Neural progenitor cell (in vitro differentiated cells): ENCODE data around the gene CDC42BPG. TPM values are rescaled to one million over a fixed set of nuclear protein-coding genes. Genes with fewer than 3 reads are reported as not detected.
A peak's percentile ranks its signal among the peaks of the same experiment; 100 is the strongest.

ENCODE experiments used
- DNase-seq: peaks from one replicate; pipeline ENCODE4 v3.0.0-alpha.2; 2016; ENCODE audit warnings: low spot score
- H2AFZ ChIP-seq: fragments of 200-600 bp; sonication (generic); replicated peaks from 2 replicates; pipeline ENCODE4 v1.6.1; 2016; ENCODE audit warnings: antibody characterized with exemption
- H3F3A ChIP-seq: fragments of 200-600 bp; sonication (generic); 2 replicates; pipeline ENCODE4 v1.6.1; 2016; ENCODE audit warnings: antibody characterized with exemption, low read depth
- H3K27ac ChIP-seq: fragments of 200-600 bp; sonication (generic); 2 replicates; pipeline ENCODE4 v1.5.1; 2016; ENCODE audit warnings: mild to moderate bottlenecking
- H3K27me3 ChIP-seq: fragments of 200-600 bp; sonication (generic); 2 replicates; pipeline ENCODE4 v1.6.1; 2016; ENCODE audit warnings: mild to moderate bottlenecking, moderate library complexity
- H3K36me3 ChIP-seq: fragments of 200-600 bp; sonication (generic); 2 replicates; pipeline ENCODE4 v1.5.1; 2016
- H3K4me1 ChIP-seq: fragments of 200-600 bp; sonication (generic); 2 replicates; pipeline ENCODE4 v1.6.1; 2016; ENCODE audit warnings: mixed run types
- H3K4me2 ChIP-seq: fragments of 200-600 bp; sonication (generic); 2 replicates; pipeline ENCODE4 v1.6.1; 2016
- H3K4me3 ChIP-seq: fragments of 200-600 bp; sonication (generic); 2 replicates; pipeline ENCODE4 v1.5.1; 2016
- H3K79me2 ChIP-seq: fragments of 200-600 bp; sonication (generic); 2 replicates; pipeline ENCODE4 v1.6.1; 2016; ENCODE audit warnings: low read depth
- H3K9ac ChIP-seq: fragments of 200-600 bp; sonication (generic); 2 replicates; pipeline ENCODE4 v1.6.1; 2016
- H3K9me3 ChIP-seq: fragments of 200-600 bp; sonication (generic); 2 replicates; pipeline ENCODE4 v1.5.1; 2016; ENCODE audit warnings: low read depth
- H4K20me1 ChIP-seq: fragments of 200-600 bp; sonication (generic); 2 replicates; pipeline ENCODE4 v1.6.1; 2016; ENCODE audit warnings: low read depth
- H3K27ac Mint-ChIP-seq: 3 replicates; pipeline ENCODE4 v1.8.0; 2021; ENCODE audit warnings: mixed read lengths
- H3K27me3 Mint-ChIP-seq: 2 replicates; pipeline ENCODE4 v1.8.0; 2022; ENCODE audit warnings: low read depth, mild to moderate bottlenecking, inconsistent platforms, moderate library complexity, mixed read lengths; ENCODE audit not compliant: insufficient read depth
- H3K36me3 Mint-ChIP-seq: 3 replicates; pipeline ENCODE4 v1.8.0; 2021; ENCODE audit warnings: mixed read lengths
- H3K4me1 Mint-ChIP-seq: 3 replicates; pipeline ENCODE4 v1.8.0; 2021; ENCODE audit warnings: mixed read lengths
- H3K4me3 Mint-ChIP-seq: 3 replicates; pipeline ENCODE4 v1.8.0; 2021; ENCODE audit warnings: mild to moderate bottlenecking, moderate library complexity, mixed read lengths
- H3K9me3 Mint-ChIP-seq: 3 replicates; pipeline ENCODE4 v1.8.0; 2020; ENCODE audit warnings: mixed read lengths
- EZH2 ChIP-seq: fragments of 200-600 bp; sonication (generic); IDR thresholded peaks from 2 replicates; pipeline ENCODE4 v1.6.1; 2017; ENCODE audit warnings: antibody characterized with exemption, mild to moderate bottlenecking, moderate library complexity
- EZH2phosphoT487 ChIP-seq: fragments of 200-600 bp; sonication (generic); IDR thresholded peaks from 2 replicates; pipeline ENCODE4 v1.6.1; 2017; ENCODE audit warnings: antibody characterized with exemption
- total RNA-seq: library from RNA; depleted of rRNA; stranded (reverse); fragments of >200 nt; gene quantifications from 2 replicates; pipeline ENCODE4 v1.2.3, GENCODE V29; 2015; ENCODE audit warnings: low replicate concordance
- TF ChIP-seq, protein P1 (sequence below): fragments of 200-600 bp; sonication (generic); IDR thresholded peaks from 2 replicates; pipeline ENCODE4 v1.5.1; 2017; ENCODE audit warnings: antibody characterized with exemption, mild to moderate bottlenecking

CDC42BPG gene
- total RNA-seq, 1 donor from 2014 or later: 0.62 TPM

- TF ChIP-seq, protein P1, sequence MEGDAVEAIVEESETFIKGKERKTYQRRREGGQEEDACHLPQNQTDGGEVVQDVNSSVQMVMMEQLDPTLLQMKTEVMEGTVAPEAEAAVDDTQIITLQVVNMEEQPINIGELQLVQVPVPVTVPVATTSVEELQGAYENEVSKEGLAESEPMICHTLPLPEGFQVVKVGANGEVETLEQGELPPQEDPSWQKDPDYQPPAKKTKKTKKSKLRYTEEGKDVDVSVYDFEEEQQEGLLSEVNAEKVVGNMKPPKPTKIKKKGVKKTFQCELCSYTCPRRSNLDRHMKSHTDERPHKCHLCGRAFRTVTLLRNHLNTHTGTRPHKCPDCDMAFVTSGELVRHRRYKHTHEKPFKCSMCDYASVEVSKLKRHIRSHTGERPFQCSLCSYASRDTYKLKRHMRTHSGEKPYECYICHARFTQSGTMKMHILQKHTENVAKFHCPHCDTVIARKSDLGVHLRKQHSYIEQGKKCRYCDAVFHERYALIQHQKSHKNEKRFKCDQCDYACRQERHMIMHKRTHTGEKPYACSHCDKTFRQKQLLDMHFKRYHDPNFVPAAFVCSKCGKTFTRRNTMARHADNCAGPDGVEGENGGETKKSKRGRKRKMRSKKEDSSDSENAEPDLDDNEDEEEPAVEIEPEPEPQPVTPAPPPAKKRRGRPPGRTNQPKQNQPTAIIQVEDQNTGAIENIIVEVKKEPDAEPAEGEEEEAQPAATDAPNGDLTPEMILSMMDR: peak; percentile 38
- TF ChIP-seq EZH2: no peak
- Histone ChIP-seq H3K9me3 (no peaks in the 10 kb centered on the region), H3F3A (peaks cover 28% of the 10 kb centered on the region), H3K27ac (peak within 1 kb of the TSS; percentile 30), H3K36me3 (no peaks in the 10 kb centered on the region), H3K27me3 (no peaks in the 10 kb centered on the region), H3K4me2 (peak within 1 kb of the TSS; percentile 94), H2AFZ (peak within 1 kb of the TSS; percentile 90), H3K4me1 (no peaks in the 10 kb centered on the region), H3K9ac (no peak within 1 kb of the TSS), H3K4me3 (peak within 1 kb of the TSS; percentile 57), H3K79me2 (peaks cover 2% of the 10 kb centered on the region), H4K20me1 (peaks cover 13% of the 10 kb centered on the region)
- Mint-ChIP-seq H3K4me1 (peaks cover 11% of the 10 kb centered on the region), H3K27ac (peak within 1 kb of the TSS; percentile 90), H3K9me3 (no peaks in the 10 kb centered on the region), H3K36me3 (peaks cover 16% of the 10 kb centered on the region), H3K4me3 (peak within 1 kb of the TSS; percentile 91), H3K27me3 (peaks cover 4% of the 10 kb centered on the region)
- DNase-seq: peak; percentile 97
Observed at GRCh38 chr11:64803158-64803845, 41.2 kb downstream of the CDC42BPG start, which contains the start of gene MAP4K2. TSS of gene MAP4K2 (minus strand) at chr11:64803214. CDS start at chr11:64803149, 65 bp downstream.

- Histone ChIP-seq H3K79me2 (no peaks in the 10 kb centered on the region), H3K4me2 (peak overlapping the region; percentile 94), H3K27ac (no peak overlapping the region), H3K27me3 (no peaks in the 10 kb centered on the region), H3K36me3 (no peaks in the 10 kb centered on the region), H4K20me1 (peaks cover 11% of the 10 kb centered on the region), H3K9me3 (no peaks in the 10 kb centered on the region), H3K4me3 (peak overlapping the region; percentile 57), H2AFZ (peak overlapping the region; percentile 90), H3F3A (peaks cover 28% of the 10 kb centered on the region), H3K9ac (no peak overlapping the region), H3K4me1 (no peaks in the 10 kb centered on the region)
- TF ChIP-seq EZH2phosphoT487: no peak
- TF ChIP-seq EZH2: no peak
- TF ChIP-seq, protein P1: no peak
- H3K27me3 Mint-ChIP-seq: peaks cover 4% of the 10 kb centered on the region
- no peaks in the 10 kb centered on the region for H3K9me3 Mint-ChIP-seq
- H3K36me3 Mint-ChIP-seq: peaks cover 13% of the 10 kb centered on the region
- H3K4me3 Mint-ChIP-seq: peak overlapping the region; percentile 74
- H3K27ac Mint-ChIP-seq: no peak overlapping the region
- DNase-seq: no peak
- peaks cover 8% of the 10 kb centered on the region for H3K4me1 Mint-ChIP-seq
Observed at GRCh38 chr11:64802370-64803157, 41.9 kb downstream of the CDC42BPG start.

- peaks cover 2% of the 10 kb centered on the region for H3K27me3 Mint-ChIP-seq
- Histone ChIP-seq H3K36me3 (no peaks in the 10 kb centered on the region), H3K4me2 (peak overlapping the region; percentile 94), H3K79me2 (no peaks in the 10 kb centered on the region), H3K27me3 (no peaks in the 10 kb centered on the region), H3K9me3 (no peaks in the 10 kb centered on the region), H2AFZ (no peak overlapping the region), H3K4me3 (peak overlapping the region; percentile 57), H3F3A (peaks cover 28% of the 10 kb centered on the region), H3K4me1 (no peaks in the 10 kb centered on the region), H4K20me1 (peaks cover 11% of the 10 kb centered on the region), H3K27ac (no peak overlapping the region), H3K9ac (no peak overlapping the region)
- no peaks in the 10 kb centered on the region for H3K9me3 Mint-ChIP-seq
- TF ChIP-seq EZH2phosphoT487: no peak
- TF ChIP-seq, protein P1: no peak
- TF ChIP-seq EZH2: no peak
- H3K4me1 Mint-ChIP-seq: peaks cover 8% of the 10 kb centered on the region
- no peak for DNase-seq
- H3K27ac Mint-ChIP-seq: no peak overlapping the region
- H3K4me3 Mint-ChIP-seq: peak overlapping the region; percentile 74
- H3K36me3 Mint-ChIP-seq: peaks cover 10% of the 10 kb centered on the region
Observed at GRCh38 chr11:64801561-64802369, 42.7 kb downstream of the CDC42BPG start.
